T1000 (cell line): ENCODE results near the gene RAB3B.
A peak's percentile ranks its signal among the peaks of the same experiment; 100 is the strongest.

Experiments used
- DNase-seq: peaks from one replicate; lab custom pipeline; 2025; ENCODE audit warnings: mixed read lengths; lab: John Stamatoyannopoulos, UW

Gene RAB3B

DNA sequence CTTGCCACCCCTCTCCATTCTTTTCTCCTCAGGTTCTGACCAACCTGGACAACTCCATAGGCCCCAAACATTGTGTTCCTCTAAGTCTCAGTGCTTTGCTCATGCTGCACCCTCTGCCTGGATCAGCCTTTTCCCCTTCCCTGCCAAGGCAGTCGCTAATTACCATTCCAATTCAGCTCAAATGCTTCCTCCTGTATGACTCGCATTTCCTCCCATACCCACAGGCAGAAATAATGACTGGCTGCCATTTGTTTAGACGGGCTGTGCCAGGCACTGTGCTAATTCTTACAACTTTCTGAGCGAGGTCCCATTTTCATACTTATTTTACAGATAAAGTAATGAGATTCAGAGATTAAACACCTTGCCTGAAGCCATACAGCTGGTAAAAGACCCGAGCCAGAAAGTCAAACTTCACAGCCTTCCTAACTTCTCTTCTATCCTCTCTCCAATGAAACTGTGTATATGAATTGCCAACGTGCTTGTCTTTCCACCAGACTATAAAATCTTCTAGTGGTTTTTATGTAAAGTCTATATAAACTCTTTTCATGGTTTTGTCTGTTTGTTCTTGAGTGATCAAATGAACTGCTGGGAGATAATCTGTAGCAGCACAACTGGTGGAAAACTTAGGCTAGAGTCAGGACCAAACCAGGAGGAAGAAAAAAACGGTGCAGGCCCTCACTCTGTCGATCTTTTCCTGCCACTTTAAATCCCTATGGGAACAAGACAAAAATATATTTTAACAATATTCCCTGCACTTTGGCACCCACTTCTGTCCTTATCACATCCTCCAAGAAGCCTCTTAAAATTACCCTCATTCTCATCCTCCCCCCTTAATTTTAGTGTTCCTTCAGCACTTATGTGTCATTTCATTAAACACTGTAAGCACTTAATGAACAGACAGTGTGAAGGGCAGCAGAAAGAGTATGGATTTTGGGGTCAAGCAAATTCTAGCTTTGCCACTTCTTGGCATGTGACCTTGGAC lies 33.7 kb downstream of the RAB3B start:
- DNase-seq: no peak

DNA sequence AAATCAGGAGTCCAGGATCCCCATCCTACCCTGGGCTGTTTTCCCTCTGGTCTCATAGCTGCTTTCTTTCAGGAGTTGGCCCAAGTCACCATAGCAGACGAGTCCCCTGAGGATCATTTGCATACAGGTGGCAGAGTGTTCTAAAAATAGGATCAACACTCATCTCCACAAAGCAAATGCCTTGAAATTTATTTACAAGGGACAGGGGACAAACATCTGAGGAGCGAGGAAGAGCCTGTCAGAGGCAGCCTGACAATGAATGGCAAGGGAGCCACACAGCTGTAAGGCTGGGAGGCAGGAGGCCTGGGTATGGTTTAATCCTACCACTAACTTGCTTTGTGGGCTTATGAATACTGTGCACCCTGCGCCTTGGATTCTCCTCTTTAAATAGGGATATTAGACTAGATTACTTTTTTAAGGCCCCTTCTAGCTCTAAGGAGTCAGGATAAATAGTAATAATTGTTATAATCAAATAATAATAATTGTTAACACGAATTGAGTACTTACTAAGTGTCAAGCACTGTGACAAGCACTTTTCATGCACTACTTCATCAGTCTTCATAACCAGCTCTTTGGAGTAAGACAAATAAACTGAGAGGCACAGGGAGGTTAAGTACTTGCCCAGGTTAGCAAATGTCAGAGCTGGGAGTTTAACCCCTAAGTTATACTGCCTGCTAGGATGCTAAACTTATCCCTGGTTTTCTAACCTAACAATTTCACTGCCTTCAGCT lies 34.5 kb downstream of the RAB3B start:
- DNase-seq: no peak

DNA sequence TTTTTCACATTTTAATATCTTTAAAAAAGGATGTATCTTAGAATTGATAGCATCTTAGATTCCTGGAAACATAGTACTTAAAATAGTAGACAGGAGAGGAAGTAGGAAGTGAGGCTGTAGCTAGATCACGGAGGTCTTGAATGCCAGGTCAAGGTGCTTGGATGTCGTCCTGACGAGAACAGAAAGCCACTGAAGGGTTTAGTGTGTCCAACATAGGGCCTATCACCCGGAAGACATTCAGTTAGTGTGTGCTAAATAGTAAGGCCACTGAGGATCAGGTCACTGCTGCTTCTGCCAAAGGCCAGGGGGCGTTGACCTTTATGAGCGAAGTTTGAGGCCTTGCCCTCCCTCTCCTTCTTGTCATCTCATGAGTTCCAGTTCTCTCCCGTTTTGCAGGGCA lies 35.7 kb downstream of the RAB3B start:
- DNase-seq: no peak

DNA sequence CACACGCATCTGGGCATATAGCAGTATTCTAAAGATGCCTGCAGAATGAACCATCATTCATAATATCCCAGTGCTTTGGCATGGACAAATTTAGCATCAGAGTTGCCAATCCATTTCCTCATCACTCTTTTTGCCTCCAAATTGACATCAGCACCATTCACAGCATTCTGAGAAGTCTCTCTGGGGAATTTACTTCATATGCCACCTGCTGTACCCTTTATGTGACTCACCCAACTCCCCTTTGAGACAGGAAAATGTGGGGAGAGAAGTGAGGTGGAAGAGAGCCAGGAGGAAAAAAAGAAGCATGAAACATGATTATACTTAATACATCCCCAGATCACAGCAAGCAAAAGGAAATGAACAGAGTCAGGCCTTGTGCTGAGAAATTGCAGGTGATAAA lies 37.4 kb downstream of the RAB3B start:
- no peak for DNase-seq

DNA sequence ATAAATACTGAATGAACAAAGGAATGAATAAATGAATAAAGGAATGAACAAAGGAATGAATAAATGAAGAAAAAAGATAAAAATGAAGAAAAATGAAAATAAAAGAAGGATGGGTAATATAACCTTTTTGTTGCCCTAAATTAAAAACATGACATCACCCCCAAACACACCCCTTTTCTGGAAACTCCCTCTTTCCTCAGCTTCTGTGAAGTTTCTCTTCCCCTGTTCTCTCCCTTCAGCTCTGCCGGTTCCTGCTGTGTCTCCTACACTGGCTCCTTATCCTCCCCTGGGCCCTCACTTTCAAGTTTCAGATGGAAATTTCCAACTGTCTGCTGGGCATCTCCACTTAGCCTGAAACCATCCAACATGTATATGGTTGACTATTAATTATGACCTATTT lies 37.9 kb downstream of the RAB3B start:
- DNase-seq: no peak

DNA sequence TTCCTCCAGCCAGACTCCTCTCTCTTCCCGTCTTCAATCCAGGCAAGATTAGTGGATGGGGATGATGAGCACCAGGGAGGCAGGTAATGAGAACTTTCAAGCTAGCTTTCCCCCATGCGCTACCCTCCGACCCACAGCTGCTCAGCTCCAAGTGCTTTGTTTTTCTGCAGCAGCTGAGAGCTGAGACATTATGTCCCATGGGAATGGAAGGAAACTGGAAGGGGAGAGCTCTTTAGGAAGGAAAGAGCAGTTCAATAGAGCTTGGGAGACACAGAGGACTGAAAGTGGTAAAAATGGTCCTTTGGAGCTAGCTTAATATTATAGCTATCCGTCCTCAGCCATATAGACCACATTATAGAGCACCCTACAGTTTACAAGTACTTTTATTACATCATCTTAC lies 39.8 kb downstream of the RAB3B start:
- DNase-seq: no peak

DNA sequence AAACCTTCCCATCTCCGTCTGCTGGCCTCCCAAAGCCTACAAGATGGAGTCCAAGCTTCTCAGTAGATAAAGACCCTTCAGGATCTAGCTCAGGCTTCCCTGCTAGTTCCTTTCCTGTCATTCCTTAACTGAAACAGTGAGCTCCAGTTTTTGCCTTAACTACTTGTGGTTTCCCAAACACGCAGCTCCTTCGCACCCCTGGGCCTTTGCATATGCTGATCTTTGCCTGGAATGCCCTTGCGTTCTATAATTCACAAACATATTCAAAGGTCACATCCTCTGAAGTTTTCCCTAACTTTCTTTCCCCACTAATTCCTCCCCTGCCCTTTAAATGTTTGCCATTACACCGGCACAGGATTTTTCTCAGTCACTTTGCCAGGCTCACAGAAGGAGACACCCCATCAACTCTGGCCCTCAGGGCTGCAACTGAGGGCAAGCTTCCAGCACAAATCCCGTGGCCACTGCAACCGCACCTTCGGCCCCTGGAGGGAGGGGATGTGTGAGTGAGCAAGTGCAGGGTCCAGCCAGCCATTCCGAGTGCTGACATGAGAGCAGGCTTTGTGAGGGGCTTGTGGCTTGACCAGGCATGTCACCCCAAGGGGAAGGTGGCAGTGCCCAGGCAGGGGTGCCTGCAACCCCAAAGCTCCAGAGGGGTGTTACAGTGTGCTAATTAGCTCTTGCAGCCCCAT lies 41.3 kb downstream of the RAB3B start:
- DNase-seq: no peak

DNA sequence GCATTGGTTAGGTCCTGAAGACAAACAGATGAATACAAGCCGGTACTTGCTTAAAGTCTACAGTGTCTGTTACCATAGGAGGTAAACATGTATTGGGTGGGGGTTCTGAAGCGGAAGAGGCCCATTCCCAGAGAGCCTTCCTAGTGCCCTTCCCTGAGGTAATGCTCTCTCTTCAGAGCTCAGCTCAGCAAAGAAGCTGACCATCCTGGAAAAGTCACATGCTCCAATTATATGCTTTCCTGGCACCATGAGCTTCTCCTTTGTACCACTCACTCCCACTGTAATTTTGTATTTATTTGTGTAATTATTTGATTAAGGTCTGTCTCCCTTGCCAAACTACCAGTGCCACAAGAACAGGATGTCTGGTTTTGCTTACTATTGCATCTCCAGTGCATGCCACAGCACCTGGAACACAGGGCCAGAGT lies 42.0 kb downstream of the RAB3B start:
- no peak for DNase-seq

DNA sequence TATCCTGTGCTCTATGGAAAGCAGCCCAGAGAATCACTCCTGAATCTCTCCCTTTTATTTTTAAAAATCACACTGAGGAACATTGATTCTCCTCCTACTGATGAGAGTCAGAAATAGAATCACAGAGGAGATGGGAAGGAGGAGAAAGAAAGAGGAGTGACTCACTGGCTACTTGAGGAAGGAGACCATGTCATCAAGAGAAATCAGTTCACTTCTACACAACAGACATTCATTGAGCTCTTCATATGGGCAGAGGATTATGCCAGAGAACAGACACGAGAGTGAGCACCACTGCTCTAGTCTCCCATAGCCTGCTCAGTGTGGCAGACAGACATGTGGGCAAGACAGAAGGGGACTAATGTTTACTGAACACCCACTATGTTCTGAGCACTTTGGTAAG lies 44.2 kb downstream of the RAB3B start:
- no peak for DNase-seq

DNA sequence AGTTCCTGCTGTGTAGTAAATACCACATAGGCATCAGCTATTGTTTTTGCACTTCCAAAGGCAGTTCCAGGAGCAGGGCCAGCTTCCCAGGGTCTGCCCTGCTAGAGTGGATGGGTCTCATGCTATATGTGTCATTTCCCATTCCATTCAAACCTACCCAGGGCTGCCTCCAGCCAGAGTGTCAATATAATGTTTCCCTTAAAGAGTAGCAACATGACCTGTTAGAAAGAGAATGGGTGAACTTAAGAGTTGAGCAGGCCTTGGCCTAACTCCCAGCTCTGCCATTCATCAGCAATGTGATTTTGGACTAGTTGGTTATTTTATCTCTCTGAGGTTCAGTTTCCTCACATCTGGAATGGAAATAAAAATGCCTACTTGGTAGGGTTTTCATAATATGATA lies 44.9 kb downstream of the RAB3B start:
- no peak for DNase-seq

DNA sequence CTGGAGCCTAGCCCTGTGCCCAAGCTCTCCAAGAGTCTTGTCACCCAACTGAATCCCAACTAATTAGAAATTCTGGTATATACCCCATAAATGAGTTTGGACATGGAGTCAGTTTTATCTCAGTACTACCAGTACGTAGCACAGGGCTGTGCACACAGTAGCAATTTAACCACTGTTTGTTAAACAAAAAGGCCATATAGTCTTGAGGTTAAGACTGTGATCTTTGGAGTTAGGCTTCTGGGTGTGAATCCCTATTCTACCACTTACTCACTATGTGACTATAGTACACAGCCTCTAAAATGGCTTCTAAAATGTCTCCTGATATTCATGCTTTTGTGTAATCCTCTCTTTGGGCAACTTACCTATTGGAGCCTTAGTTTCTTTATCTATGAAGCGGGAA lies 48.2 kb downstream of the RAB3B start:
- DNase-seq: no peak

DNA sequence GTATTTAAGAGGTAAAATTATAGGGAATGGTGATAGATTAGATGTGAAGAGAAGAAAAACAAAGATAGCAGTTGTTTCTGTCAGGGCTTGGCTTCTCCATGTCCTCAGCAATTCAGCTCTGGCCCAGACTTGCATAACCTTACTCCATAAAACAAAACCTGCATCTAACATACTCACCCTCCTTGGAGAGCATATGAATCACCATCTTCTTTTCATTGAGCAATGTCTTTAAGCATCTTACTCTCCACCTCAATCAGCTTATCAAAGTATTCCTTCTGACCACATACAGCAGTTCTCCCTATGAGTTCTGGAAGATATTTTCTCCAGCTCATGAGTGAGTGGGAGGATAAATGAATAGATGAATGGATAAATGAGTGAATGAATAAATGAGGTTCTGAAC lies 49.0 kb downstream of the RAB3B start:
- DNase-seq: no peak

DNA sequence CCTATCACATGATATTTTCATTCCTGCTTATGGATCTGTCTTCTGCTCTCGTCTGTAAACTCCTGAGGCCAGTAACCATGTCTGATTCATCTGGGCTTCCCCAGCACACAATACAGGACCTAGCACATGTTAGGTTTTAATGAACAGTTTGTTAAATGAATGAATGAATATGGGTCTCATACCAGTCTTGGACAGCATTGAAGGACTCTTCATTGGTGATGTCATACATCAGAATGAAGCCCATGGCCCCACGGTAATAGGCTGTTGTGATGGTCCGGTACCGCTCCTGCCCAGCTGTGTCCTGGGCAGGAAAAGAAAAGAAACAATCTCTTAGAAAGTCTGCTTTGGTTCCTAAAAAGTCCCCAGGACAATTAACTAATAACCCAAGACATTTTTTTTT lies 53.4 kb downstream of the RAB3B start:
- DNase-seq: no peak

DNA sequence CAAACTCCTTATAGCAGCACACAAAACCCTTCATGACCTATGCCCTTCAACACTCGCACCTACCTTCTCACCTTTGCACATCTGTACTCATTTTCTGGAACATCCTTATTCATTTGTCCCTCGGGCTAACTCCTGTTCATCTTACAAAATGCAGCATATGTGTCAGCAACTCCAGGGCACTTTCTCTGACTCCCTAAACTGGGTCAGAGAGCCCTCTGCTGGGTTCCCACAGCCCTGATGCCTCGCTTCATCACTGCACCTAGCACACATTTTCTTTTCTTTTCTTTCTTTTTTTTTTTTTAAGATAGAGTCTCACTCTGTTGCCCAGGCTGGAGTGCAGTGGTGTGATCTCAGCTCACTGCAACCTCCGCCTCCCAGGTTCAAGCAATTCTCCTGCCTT lies 54.0 kb downstream of the RAB3B start:
- DNase-seq: no peak

DNA sequence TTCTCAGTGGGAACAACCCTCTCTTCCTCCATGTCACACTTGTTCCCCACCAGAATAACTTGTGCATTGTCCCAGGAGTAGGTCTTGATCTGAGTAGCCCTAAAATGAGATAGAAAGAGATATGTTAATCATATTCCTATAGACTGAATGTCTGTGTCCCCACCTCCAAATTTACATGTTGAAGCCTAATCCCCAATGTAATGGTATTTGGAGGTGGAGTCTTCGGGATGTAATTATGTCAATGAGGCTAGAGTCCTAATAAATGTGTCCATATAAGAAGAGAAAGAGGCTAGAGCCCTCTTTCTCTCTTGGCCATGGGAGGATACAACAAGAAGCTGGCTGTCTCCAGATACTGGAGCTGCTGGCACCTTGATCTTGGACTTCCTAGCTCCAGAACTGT lies 57.2 kb downstream of the RAB3B start:
- no peak for DNase-seq

DNA sequence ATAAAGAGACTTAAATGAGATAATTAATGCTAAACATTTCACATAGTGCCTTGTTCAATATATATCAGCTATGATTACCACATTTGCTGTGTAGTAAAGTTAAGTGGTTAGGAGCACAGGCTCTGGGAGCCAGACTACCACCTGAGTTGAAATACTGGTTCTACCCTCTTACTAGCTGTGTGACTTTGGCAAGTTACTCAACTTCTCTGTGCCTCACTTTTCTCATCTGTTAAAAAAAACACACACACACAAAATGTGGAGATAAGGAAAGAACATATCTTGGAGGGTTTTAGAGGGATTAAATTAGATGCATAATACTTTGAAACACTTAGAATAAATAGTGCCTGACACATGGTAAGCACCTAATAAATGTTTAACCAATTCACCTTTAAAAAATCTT lies 60.2 kb downstream of the RAB3B start:
- DNase-seq: no peak

DNA sequence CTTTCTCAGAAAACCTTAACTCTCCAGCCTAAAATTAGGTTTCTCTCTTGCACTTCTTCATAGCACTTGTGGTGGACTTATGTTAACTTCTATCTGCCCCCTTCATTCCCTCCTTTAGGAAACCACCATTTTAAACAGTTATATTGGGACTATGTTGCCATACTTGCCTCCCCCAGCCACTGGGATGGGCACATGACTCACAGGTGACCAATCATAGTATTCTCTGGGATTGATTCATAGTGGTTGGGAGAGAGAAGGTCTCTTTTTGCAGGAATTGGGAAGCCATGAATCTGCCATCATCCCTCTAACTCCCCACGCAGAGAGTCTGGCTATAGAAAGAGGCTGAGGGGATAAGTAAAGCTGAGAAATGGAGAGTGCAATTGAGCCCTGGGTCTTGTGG lies 61.6 kb downstream of the RAB3B start:
- no peak for DNase-seq

DNA sequence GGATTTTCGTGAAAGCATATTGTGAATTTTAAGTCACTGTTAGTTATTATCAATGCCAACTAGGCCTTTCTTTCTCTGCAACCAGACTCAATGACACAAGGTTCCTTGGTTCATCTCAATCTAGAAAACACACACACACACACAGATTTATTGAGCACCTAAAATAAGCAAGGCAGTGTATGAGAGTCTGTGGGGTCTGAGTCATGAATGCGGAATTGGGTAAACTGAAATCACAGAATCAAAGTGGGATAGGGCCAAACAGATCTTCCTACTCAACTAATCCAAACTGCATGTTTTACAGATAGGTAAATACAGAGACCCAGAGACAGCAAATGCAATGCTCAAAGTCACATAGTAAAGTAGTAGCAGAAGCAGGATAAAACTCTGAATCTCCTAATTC lies 63.5 kb downstream of the RAB3B start:
- DNase-seq: no peak

DNA sequence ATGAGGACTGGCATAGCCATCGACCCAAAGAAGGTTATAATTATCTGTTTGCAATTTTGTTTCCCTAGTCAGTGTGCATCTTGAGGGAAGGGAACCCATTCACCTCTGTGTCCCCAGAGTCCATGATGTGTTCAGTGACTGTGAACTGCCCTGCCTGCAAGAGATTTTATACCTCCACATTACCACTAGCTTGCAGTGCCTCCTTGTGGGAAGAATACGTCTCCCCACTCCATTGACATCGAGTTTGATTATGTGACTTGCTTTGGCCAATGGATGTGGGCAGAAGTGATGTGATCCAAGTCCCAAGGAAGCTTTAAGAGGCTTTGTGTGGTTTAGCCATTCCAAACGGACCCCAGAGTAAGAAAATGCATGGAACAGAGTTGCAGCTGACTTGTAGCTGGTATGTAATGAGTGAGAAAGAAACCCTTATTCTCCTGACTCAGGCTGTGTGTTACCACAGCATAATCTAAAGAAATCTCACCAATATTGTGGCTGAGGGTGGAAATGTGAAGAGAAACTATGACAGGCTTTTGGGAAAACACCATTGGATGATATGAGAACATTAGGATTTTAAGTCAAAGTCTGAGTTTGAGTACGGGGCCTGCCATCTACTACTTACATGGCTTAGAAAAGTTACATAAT lies 64.2 kb downstream of the RAB3B start:
- DNase-seq: no peak

DNA sequence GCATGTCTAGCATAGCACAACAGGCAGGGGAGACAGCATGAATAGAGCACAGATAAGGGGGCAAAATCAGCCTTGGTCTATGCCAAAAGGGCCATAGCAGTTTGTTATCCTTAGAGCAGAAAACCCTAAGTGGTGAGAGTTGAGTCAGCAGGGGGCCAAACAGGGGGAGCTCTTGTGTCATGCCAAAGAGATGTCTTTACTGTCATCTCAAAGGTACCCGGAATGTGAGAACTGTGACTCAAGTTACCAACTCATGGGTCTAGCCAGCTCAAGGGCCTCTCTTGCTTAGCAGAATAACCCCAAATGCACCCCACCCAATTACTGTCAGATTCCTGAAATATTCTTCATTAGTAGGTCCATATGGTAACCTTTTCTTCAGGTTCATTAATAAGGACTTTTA lies 66.0 kb downstream of the RAB3B start:
- DNase-seq: peak; percentile 57

DNA sequence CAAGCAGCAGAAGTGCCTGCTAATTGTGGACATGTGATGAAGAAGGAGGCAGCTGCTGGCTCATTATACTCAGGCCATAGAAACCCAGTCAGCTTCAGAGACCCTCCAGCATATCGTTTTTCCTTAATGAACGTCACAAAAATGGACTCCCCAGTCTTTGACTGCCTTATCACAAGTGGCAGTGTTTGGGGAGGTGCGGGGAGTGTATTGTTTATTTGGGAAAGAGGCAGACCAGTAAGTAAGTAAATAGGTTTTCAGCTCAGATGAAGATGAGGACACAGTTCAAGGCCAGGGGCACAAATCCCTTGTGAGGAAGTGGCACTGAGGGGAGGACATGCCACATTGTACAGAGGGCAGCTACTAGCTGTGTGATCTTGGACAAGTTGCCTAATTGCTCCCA lies 68.5 kb downstream of the RAB3B start:
- no peak for DNase-seq

DNA sequence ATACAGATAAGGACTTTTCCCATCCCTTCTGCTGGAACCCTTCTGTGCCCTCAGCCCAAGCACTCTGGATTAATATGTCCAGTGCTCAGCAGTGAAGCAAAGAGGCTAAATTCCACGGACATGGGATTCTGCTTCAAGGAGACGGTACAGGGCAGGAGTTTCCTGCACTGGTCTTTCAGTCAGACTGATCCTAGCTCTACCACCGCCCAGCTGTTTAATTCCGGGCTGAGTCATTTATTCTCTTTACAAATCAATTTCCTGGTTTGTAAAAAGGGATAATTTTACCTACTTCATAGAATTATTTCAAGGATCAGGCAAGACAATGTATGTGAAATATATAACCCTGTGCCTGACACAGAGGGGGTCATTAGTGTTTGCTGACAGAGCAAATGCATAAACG lies 70.4 kb downstream of the RAB3B start:
- DNase-seq: no peak
